Fibroblast of lung (primary cell): ENCODE measurements around the gene DCLK2. TPM values are rescaled to one million over a fixed set of nuclear protein-coding genes. Genes with fewer than 3 reads are reported as not detected.

ENCODE experiments used
- DNase-seq, 2 donors: peaks; one replicate each; pipeline versions ENCODE4 v3.0.0 to v3.0.0-alpha.2; 2010; ENCODE audit warnings: low read depth in 2 of 2
- H2AFZ ChIP-seq: 2 replicates; pipeline ENCODE4 v1.5.1; 2012; ENCODE audit warnings: low read length, control low read depth, inconsistent platforms
- H3K27ac ChIP-seq: 2 replicates; pipeline ENCODE4 v1.5.1; 2011; ENCODE audit warnings: low read length, control low read depth; ENCODE audit not compliant: insufficient read depth
- H3K27me3 ChIP-seq: 2 replicates; pipeline ENCODE4 v1.5.1; 2011; ENCODE audit warnings: mild to moderate bottlenecking, low read length; ENCODE audit not compliant: control insufficient read depth, insufficient read depth
- H3K36me3 ChIP-seq: 2 replicates; pipeline ENCODE4 v1.5.1; 2011; ENCODE audit warnings: low read length; ENCODE audit not compliant: control insufficient read depth, insufficient read depth
- H3K4me1 ChIP-seq: 2 replicates; pipeline ENCODE4 v1.5.1; 2011; ENCODE audit warnings: low read length; ENCODE audit not compliant: control insufficient read depth, insufficient read depth; ENCODE audit errors: extremely low read depth
- H3K4me2 ChIP-seq: 2 replicates; pipeline ENCODE4 v1.5.1; 2011; ENCODE audit warnings: low read length, control low read depth; ENCODE audit not compliant: insufficient read depth; ENCODE audit errors: extremely low read depth
- H3K4me3 ChIP-seq, 4 experiments: fragments of 200-600 bp in 1 of 4; sonication (generic) in 1 of 4; replicated peaks in 1 of 4; 2 replicates each; pipeline ENCODE4 v1.5.1; 2011 to 2016; ENCODE audit warnings: low read length in 4 of 4, low read depth in 3 of 4, mild to moderate bottlenecking in 3 of 4, control low read depth in 2 of 4, inconsistent platforms in 1 of 4, mixed read lengths in 1 of 4; ENCODE audit not compliant: insufficient read depth in 1 of 4; ENCODE audit errors: control extremely low read depth in 1 of 4
- H3K79me2 ChIP-seq: 2 replicates; pipeline ENCODE4 v1.5.1; 2012; ENCODE audit warnings: mild to moderate bottlenecking, low read length, inconsistent platforms; ENCODE audit not compliant: control insufficient read depth, insufficient read depth
- H3K9ac ChIP-seq: 2 replicates; pipeline ENCODE4 v1.5.1; 2011; ENCODE audit warnings: mild to moderate bottlenecking, low read length, control low read depth; ENCODE audit not compliant: insufficient read depth
- H3K9me3 ChIP-seq: 2 replicates; pipeline ENCODE4 v1.5.1; 2012; ENCODE audit warnings: low read depth, low read length; ENCODE audit not compliant: control insufficient read depth, insufficient read depth
- H4K20me1 ChIP-seq: 2 replicates; pipeline ENCODE4 v1.5.1; 2011; ENCODE audit warnings: low read length; ENCODE audit not compliant: control insufficient read depth, insufficient read depth; ENCODE audit errors: extremely low read depth
- CTCF ChIP-seq, 2 donors: IDR thresholded peaks in 1 of 2; conservative IDR thresholded peaks in 1 of 2; 1 replicate in 1 of 2; 2 replicates in 1 of 2; pipeline ENCODE4 v1.5.1; 2011 to 2012; ENCODE audit warnings: low read length in 2 of 2, control low read depth in 1 of 2, inconsistent platforms in 1 of 2, low read depth in 1 of 2, mild to moderate bottlenecking in 1 of 2
- EZH2 ChIP-seq: IDR thresholded peaks from 2 replicates; pipeline ENCODE4 v1.5.1; 2012; ENCODE audit warnings: low read length, control low read depth, mild to moderate bottlenecking; ENCODE audit errors: missing control alignments
- polyA plus RNA-seq, 2 donors: library from polyadenylated mRNA; depleted of rRNA in 1 of 2; stranded (reverse) in 1 of 2; unstranded in 1 of 2; fragments of >200 nt; gene quantifications; 2 replicates each; pipeline ENCODE4 v1.2.1, GENCODE V29; 2011 to 2012; ENCODE audit warnings: missing spikeins in 1 of 2
- total RNA-seq: library from RNA; depleted of rRNA; stranded (reverse); fragments of >200 nt; gene quantifications from 2 replicates; pipeline ENCODE4 v1.2.1, GENCODE V29; 2014

Gene DCLK2
- total and polyA plus RNA-seq, 2 donors (not counting 1 experiment from before 2014, with no cell fraction given): 3.8 to 14.0 TPM

DNA sequence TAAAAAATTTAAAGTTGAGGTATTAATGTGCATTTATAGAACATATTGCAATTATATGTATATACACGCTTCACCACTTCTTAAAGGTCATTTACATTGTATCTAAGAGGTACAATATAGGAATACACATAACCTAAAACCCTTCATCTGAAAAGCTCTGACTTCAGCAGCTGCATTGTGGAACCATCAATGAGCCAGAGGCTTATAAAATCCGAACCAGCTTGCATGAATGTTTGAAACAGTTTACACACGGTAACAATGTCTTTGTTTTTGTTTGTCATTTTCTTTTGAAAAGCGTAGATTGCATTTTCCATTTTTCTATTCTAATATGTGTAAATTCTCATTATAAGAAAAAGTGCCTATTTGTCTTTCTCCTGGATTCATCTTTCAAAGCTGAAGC is 221.6 kb downstream of the DCLK2 start:
- Histone ChIP-seq H4K20me1 (no peaks in the 10 kb centered on the region), H3K9me3 (no peaks in the 10 kb centered on the region), H3K4me1 (peaks cover 2% of the 10 kb centered on the region), H3K36me3 (no peaks in the 10 kb centered on the region), H3K27me3 (no peaks in the 10 kb centered on the region), H3K79me2 (no peaks in the 10 kb centered on the region), H3K4me3 (no peak overlapping the region), H3K4me2 (no peak overlapping the region), H2AFZ (no peak overlapping the region), H3K9ac (no peak overlapping the region), H3K27ac (no peak overlapping the region)
- TF ChIP-seq EZH2: no peak
- TF ChIP-seq CTCF (conservative IDR thresholded peaks at IDR 0.05 in 1 of 2, IDR thresholded peaks at IDR 0.05 in 1 of 2; ENCODE audit: low read depth in 1 of 2, low read length in 2 of 2): no peak
- DNase-seq: no peak

GRCh38 chr4:150302553-150302952 is 224.3 kb downstream of the DCLK2 start:
- Histone ChIP-seq H3K4me1 (peaks cover 2% of the 10 kb centered on the region), H3K27ac (peak overlapping the region; percentile 74), H3K79me2 (no peaks in the 10 kb centered on the region), H3K4me2 (no peak overlapping the region), H3K4me3 (no peak overlapping the region), H3K36me3 (no peaks in the 10 kb centered on the region), H3K9me3 (no peaks in the 10 kb centered on the region), H2AFZ (no peak overlapping the region), H3K27me3 (no peaks in the 10 kb centered on the region), H3K9ac (no peak overlapping the region), H4K20me1 (no peaks in the 10 kb centered on the region)
- DNase-seq: peak; percentile 97 to 98
- TF ChIP-seq EZH2 (no peak), CTCF (conservative IDR thresholded peaks at IDR 0.05 in 1 of 2, IDR thresholded peaks at IDR 0.05 in 1 of 2; ENCODE audit: low read depth in 1 of 2, low read length in 2 of 2) (no peak)

DNA sequence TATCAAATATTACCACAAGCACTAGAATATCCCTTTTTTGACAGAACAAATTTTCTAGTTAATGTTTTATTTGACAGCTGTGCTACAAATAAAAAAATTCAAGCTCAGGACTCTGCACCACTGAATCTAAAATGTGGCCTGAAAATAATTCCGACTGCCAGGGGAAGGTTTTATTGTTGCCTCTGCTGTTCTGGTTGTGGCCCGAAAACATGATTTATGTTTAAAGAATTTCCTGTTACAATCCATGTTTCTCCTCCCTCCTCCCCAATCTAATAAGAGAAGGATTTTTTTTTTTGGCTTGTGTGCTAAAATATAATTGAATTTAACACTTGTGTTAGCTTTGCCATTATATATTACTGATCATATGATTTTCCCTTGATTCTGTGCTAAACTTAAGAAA is 227.8 kb downstream of the DCLK2 start:
- no peaks in the 10 kb centered on the region for H4K20me1 ChIP-seq
- no peaks in the 10 kb centered on the region for H3K36me3 ChIP-seq
- peak; percentile 52 to 81 for DNase-seq
- peak overlapping the region; percentile 48 for H3K4me2 ChIP-seq
- H3K27me3 ChIP-seq: no peaks in the 10 kb centered on the region
- H3K9me3 ChIP-seq: no peaks in the 10 kb centered on the region
- peak overlapping the region; percentile 21 for H3K27ac ChIP-seq
- H3K4me1 ChIP-seq: peaks cover 2% of the 10 kb centered on the region
- TF ChIP-seq EZH2: no peak
- no peak for TF ChIP-seq CTCF (conservative IDR thresholded peaks at IDR 0.05 in 1 of 2, IDR thresholded peaks at IDR 0.05 in 1 of 2; ENCODE audit: low read depth in 1 of 2, low read length in 2 of 2)
- H3K79me2 ChIP-seq: no peaks in the 10 kb centered on the region
- H3K4me3 ChIP-seq: no peak overlapping the region
- H3K9ac ChIP-seq: no peak overlapping the region
- no peak overlapping the region for H2AFZ ChIP-seq
